HL-60 (cell line): Measurements from ENCODE around the gene NPHS1.

Source experiments
- GABPA ChIP-seq: IDR thresholded peaks from 2 replicates; pipeline ENCODE4 v1.6.1; 2012; ENCODE audit warnings: low read depth
- TF ChIP-seq, protein P1 (sequence below): IDR thresholded peaks from one replicate; pipeline ENCODE4 v1.5.1; 2011; ENCODE audit warnings: low read length, control low read depth, inconsistent platforms; ENCODE audit not compliant: insufficient read depth

DNA sequence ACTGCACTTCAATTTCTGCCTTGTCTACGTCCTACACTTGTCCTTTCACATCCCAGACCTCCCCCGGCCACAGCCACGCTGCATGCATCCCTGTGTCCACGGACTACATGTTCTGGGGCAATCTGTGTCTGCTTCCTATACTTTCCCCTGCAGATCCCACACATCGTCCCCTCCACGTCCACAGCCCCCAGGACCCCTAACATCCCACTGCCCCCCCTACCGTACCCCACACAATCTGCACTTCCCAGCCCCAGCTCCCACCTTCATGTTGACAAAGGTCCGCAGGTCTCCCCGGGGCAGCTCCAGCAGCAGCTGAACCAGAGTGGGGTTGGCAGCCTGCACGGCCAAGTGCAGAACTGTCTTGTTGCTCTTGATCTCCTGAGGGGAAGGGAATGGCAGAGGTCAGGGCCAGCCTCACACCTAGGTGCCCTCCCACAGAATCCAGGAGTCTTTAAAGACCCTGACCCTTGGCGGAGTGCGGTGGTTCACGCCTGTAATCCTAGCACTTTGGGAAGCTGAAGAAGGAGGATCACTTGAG lies 37.9 kb upstream of the NPHS1 start:
- TF ChIP-seq, protein P1, sequence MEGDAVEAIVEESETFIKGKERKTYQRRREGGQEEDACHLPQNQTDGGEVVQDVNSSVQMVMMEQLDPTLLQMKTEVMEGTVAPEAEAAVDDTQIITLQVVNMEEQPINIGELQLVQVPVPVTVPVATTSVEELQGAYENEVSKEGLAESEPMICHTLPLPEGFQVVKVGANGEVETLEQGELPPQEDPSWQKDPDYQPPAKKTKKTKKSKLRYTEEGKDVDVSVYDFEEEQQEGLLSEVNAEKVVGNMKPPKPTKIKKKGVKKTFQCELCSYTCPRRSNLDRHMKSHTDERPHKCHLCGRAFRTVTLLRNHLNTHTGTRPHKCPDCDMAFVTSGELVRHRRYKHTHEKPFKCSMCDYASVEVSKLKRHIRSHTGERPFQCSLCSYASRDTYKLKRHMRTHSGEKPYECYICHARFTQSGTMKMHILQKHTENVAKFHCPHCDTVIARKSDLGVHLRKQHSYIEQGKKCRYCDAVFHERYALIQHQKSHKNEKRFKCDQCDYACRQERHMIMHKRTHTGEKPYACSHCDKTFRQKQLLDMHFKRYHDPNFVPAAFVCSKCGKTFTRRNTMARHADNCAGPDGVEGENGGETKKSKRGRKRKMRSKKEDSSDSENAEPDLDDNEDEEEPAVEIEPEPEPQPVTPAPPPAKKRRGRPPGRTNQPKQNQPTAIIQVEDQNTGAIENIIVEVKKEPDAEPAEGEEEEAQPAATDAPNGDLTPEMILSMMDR = no peak
- no peak for TF ChIP-seq GABPA
